Measurements from ENCODE around the gene CR1. TPM values are rescaled to one million over a fixed set of nuclear protein-coding genes. Genes with fewer than 3 reads are reported as not detected.
"Not testable (repeated sequence)": the region's sequence is repeated elsewhere in the genome, so short reads cannot be mapped to it uniquely, and the experiment has no call there.

The CR1 gene
- total RNA-seq, 6 experiments from 2014 or later, result 1.1 to 7.8 (median 2.0) TPM

GRCh38 chr1:207493212-207493611, 2.7 kb upstream of the CR1 start:
- no peak for ATAC-seq
- peaks cover 0 to 4% of the 10 kb centered on the region in 2 donors for H3K27me3 ChIP-seq
- peaks cover 0 to 7% (median 0%) of the 10 kb centered on the region in 4 donors for H3K4me1 ChIP-seq
- DNase-seq, result no peak
- H3K4me3 ChIP-seq, result no peak overlapping the region
- H3K27ac ChIP-seq, result no peak overlapping the region
- TF ChIP-seq CTCF (IDR thresholded peaks at IDR 0.05) (no peak), POLR2A (IDR thresholded peaks at IDR 0.05) (no peak)
- no peaks in the 10 kb centered on the region for H3K36me3 ChIP-seq
- WGBS (ENCODE audit: insufficient coverage, low coverage, low lambda C conversion rate, missing lambda C conversion rate), result 71% methylated on average over 3 of the region's 3 CpGs
- intact Hi-C loops (cut with DNase I), result no loop called here
- no peaks in the 10 kb centered on the region for H3K9me3 ChIP-seq

GRCh38 chr1:207494171-207494570, 1.8 kb upstream of the CR1 start:
- no peaks in the 10 kb centered on the region for H3K36me3 ChIP-seq
- peaks cover 0 to 7% (median 0%) of the 10 kb centered on the region in 4 donors for H3K4me1 ChIP-seq
- TF ChIP-seq POLR2A (IDR thresholded peaks at IDR 0.05), result no peak
- no peak for TF ChIP-seq CTCF (IDR thresholded peaks at IDR 0.05)
- 75% methylated on average over 1 of the region's 1 CpG for WGBS (ENCODE audit: insufficient coverage, low coverage, low lambda C conversion rate, missing lambda C conversion rate)
- DNase-seq (no peak), ATAC-seq (no peak)
- no peaks in the 10 kb centered on the region for H3K9me3 ChIP-seq
- H3K4me3 ChIP-seq, result no peak overlapping the region
- peaks cover 0 to 4% of the 10 kb centered on the region in 2 donors for H3K27me3 ChIP-seq
- intact Hi-C loops (cut with DNase I), result no loop called here
- no peak overlapping the region for H3K27ac ChIP-seq

GRCh38 chr1:207495281-207495680, 676 bp upstream of the CR1 start:
- WGBS (ENCODE audit: insufficient coverage, low coverage, low lambda C conversion rate, missing lambda C conversion rate), result 71% methylated on average over 6 of the region's 8 CpGs
- DNase-seq; H3K4me3 ChIP-seq; ATAC-seq; H3K4me1 ChIP-seq; H3K27ac ChIP-seq; H3K36me3 ChIP-seq; H3K27me3 ChIP-seq; intact Hi-C loops (cut with DNase I); H3K9me3 ChIP-seq: not testable (repeated sequence)

GRCh38 chr1:207497941-207498340, 2.0 kb downstream of the CR1 start:
- Histone ChIP-seq H3K36me3 (no peaks in the 10 kb centered on the region), H3K9me3 (no peaks in the 10 kb centered on the region), H3K4me3 (no peak overlapping the region), H3K27ac (no peak overlapping the region), H3K27me3 (peaks cover 0 to 4% of the 10 kb centered on the region in 2 donors), H3K4me1 (peaks cover 0 to 7% (median 0%) of the 10 kb centered on the region in 4 donors)
- intact Hi-C loops (cut with DNase I), result no loop called here
- WGBS (ENCODE audit: insufficient coverage, low coverage, low lambda C conversion rate, missing lambda C conversion rate), result 45% methylated on average over 5 of the region's 5 CpGs
- DNase-seq (no peak), ATAC-seq (peak in 2 of 4 donors; percentile 20 to 24)
- TF ChIP-seq CTCF (IDR thresholded peaks at IDR 0.05) (no peak), POLR2A (IDR thresholded peaks at IDR 0.05) (no peak)

- TF ChIP-seq CTCF (IDR thresholded peaks at IDR 0.05), result peak; percentile 73 to 88 (median 76)
- TF ChIP-seq POLR2A (IDR thresholded peaks at IDR 0.05), result no peak
- Histone ChIP-seq H3K27ac (no peak overlapping the region), H3K27me3 (peaks cover 0 to 4% of the 10 kb centered on the region in 2 donors), H3K4me1 (peaks cover 0 to 7% (median 0%) of the 10 kb centered on the region in 4 donors), H3K9me3 (no peaks in the 10 kb centered on the region), H3K36me3 (no peaks in the 10 kb centered on the region), H3K4me3 (no peak overlapping the region)
- DNase-seq (peak; percentile 65 to 66 (median 66)), ATAC-seq (peak; percentile 84 to 95 (median 91))
- 0% methylated on average over 4 of the region's 4 CpGs for WGBS (ENCODE audit: insufficient coverage, low coverage, low lambda C conversion rate, missing lambda C conversion rate)
- intact Hi-C loops (cut with DNase I), result no loop called here
These were observed 3.6 kb downstream of the CR1 start for GRCh38 chr1:207499573-207499972.

All from right lobe of liver (tissue), 6 donors.